Sigmoid colon (tissue), 4 donors: ENCODE measurements around the gene PRELID2.

Experiments used
- CTCF ChIP-seq, 4 experiments: fragments of 450-650 bp in 3 of 4; fragments of 200-600 bp in 1 of 4; IDR thresholded peaks; one replicate each; pipeline ENCODE4 v1.5.1; 2016 to 2019; ENCODE audit warnings: antibody characterized with exemption in 4 of 4, mild to moderate bottlenecking in 3 of 4, moderate library complexity in 2 of 4
- EP300 ChIP-seq, 4 donors: sonication (generic); formaldehyde crosslinking; IDR thresholded peaks; one replicate each; pipeline ENCODE4 v1.6.1; 2017; ENCODE audit warnings: antibody characterized with exemption in 4 of 4
- POLR2A ChIP-seq, 2 donors: fragments of 450-650 bp; IDR thresholded peaks; one replicate each; pipeline ENCODE4 v1.6.1; 2016; ENCODE audit warnings: antibody characterized with exemption in 2 of 2, mild to moderate bottlenecking in 2 of 2, moderate library complexity in 2 of 2
- POLR2AphosphoS5 ChIP-seq, 4 donors: sonication (generic); formaldehyde crosslinking; IDR thresholded peaks; one replicate each; pipeline ENCODE4 v1.6.1; 2017; ENCODE audit warnings: antibody characterized with exemption in 4 of 4

DNA sequence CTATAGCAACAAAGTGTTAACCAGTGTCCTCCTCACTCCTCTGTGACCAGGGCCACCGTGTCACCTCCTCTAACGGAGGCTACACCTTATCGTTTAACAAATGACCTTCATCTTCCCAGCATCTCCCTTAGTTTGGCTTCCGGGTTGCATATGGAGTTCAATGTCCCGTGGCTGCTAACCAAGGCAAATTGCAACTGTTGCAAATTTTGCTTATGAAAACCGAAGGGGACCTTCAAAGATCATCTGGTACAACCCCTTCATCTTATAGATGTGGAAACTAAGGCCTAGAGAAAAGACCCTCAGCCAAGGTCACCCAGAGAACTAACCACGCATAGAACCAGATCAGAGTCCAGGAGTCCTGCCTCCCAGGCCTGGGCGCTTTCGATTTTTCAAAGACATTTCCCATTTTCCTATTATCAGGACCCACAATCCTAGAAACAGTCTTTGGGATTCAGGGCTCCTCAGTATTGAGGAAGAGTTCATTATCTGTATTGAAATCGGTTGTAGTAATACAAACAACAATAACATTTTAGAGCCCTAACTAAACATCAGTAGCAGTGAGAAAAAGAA, 1.4 kb downstream of the PRELID2 start:
- TF ChIP-seq CTCF (IDR thresholded peaks at IDR 0.05) (no peak), POLR2AphosphoS5 (IDR thresholded peaks at IDR 0.05) (no peak), POLR2A (IDR thresholded peaks at IDR 0.05) (no peak), EP300 (IDR thresholded peaks at IDR 0.05) (no peak)
